ENCODE measurements around the gene LRRN2. TPM values are rescaled to one million over a fixed set of nuclear protein-coding genes. Genes with fewer than 3 reads are reported as not detected.
A peak's percentile ranks its signal among the peaks of the same experiment; 100 is the strongest.

LRRN2 gene
- total and polyA plus RNA-seq, 2 experiments from 2014 or later: 0.74 to 2.6 TPM

- no peak for TF ChIP-seq NANOG (IDR thresholded peaks at IDR 0.05; ENCODE audit: borderline replicate concordance)
- Histone ChIP-seq H3K27me3 (ENCODE audit: insufficient read depth) (peaks cover 74% of the 10 kb centered on the region), H3K9me2 (ENCODE audit: insufficient read depth) (no peaks in the 10 kb centered on the region), H3K4me1 (ENCODE audit: insufficient read depth) (peaks cover 40% of the 10 kb centered on the region), H4K20me1 (replicated peaks; ENCODE audit: insufficient read depth) (0 out of 2 replicates have a peak, but pooled peaks cover 1% of the 10 kb centered on the region), H3K79me2 (replicated peaks; ENCODE audit: insufficient read depth) (no peaks in the 10 kb centered on the region), H3K4me2 (no peak overlapping the region), H2AFZ (no peak overlapping the region), H3F3A (replicated peaks; ENCODE audit: low read depth) (peaks cover 20% of the 10 kb centered on the region), H3K4me3 (no peak overlapping the region), H3K36me3 (ENCODE audit: insufficient read depth) (no peaks in the 10 kb centered on the region), H3K27ac (ENCODE audit: low read depth) (no peak overlapping the region)
- ATAC-seq (no peak), DNase-seq (ENCODE audit: low spot score) (no peak)
- Mint-ChIP-seq H3K4me1 (peaks cover 49% of the 10 kb centered on the region), H3K27me3 (ENCODE audit: insufficient read depth, low read depth, poor library complexity) (peaks cover 49% of the 10 kb centered on the region), H3K9me3 (no peaks in the 10 kb centered on the region; the same call in 2 of the 3 replicates), H3K36me3 (ENCODE audit: low read depth) (no peaks in the 10 kb centered on the region; the same call in 1 of the 3 replicates), H3K4me3 (no peak overlapping the region), H3K27ac (no peak overlapping the region)
Observed at GRCh38 chr1:204716660-204717059, 31.1 kb upstream of the LRRN2 start.

- DNase-seq (ENCODE audit: low spot score) (peak; percentile 83), ATAC-seq (peak; percentile 50)
- TF ChIP-seq CREB1 (CRISPR knock-in tag; IDR thresholded peaks at IDR 0.05; ENCODE audit: low read depth) (no peak), CTCF (conservative IDR thresholded peaks at IDR 0.05; ENCODE audit: low read depth in 2 of 2) (peak; percentile 30 to 75; a peak in 2 of 4 replicates), NANOG (IDR thresholded peaks at IDR 0.05; ENCODE audit: borderline replicate concordance) (peak; percentile 17; the same call in 1 of the 2 replicates)
- H3K4me3 Mint-ChIP-seq: peak overlapping the region; percentile 56
- H3K9me2 ChIP-seq (ENCODE audit: insufficient read depth): no peaks in the 10 kb centered on the region
- H3K27me3 ChIP-seq (ENCODE audit: insufficient read depth): peaks cover 73% of the 10 kb centered on the region
- H3K27ac Mint-ChIP-seq: peak overlapping the region; percentile 79
- 0 out of 2 replicates have a peak, but pooled peaks cover 6% of the 10 kb centered on the region for H4K20me1 ChIP-seq (replicated peaks; ENCODE audit: insufficient read depth)
- H3K4me1 ChIP-seq (ENCODE audit: insufficient read depth): peaks cover 46% of the 10 kb centered on the region
- no peaks in the 10 kb centered on the region for H3K36me3 ChIP-seq (ENCODE audit: insufficient read depth)
- H3K27ac ChIP-seq (ENCODE audit: low read depth): peak overlapping the region; percentile 23
- H3K4me1 Mint-ChIP-seq: peaks cover 57% of the 10 kb centered on the region
- no peaks in the 10 kb centered on the region; the same call in 1 of the 3 replicates for H3K36me3 Mint-ChIP-seq (ENCODE audit: low read depth)
- H3F3A ChIP-seq (replicated peaks; ENCODE audit: low read depth): peaks cover 27% of the 10 kb centered on the region
- H3K4me3 ChIP-seq: peak overlapping the region; percentile 40; the same call in 1 of the 2 replicates
- no peaks in the 10 kb centered on the region; the same call in 2 of the 3 replicates for H3K9me3 Mint-ChIP-seq
- H2AFZ ChIP-seq: no peak overlapping the region
- no peaks in the 10 kb centered on the region for H3K79me2 ChIP-seq (replicated peaks; ENCODE audit: insufficient read depth)
- peaks cover 65% of the 10 kb centered on the region for H3K27me3 Mint-ChIP-seq (ENCODE audit: insufficient read depth, low read depth, poor library complexity)
- H3K4me2 ChIP-seq: peak overlapping the region; percentile 63
Observed at GRCh38 chr1:204714861-204715511, 29.4 kb upstream of the LRRN2 start.

GRCh38 chr1:204714194-204714860, 28.8 kb upstream of the LRRN2 start:
- Mint-ChIP-seq H3K4me3 (peak overlapping the region; percentile 56), H3K27ac (no peak overlapping the region), H3K27me3 (ENCODE audit: insufficient read depth, low read depth, poor library complexity) (peaks cover 72% of the 10 kb centered on the region), H3K36me3 (ENCODE audit: low read depth) (no peaks in the 10 kb centered on the region; the same call in 2 of the 3 replicates), H3K4me1 (peaks cover 63% of the 10 kb centered on the region), H3K9me3 (no peaks in the 10 kb centered on the region)
- H3K79me2 ChIP-seq (replicated peaks; ENCODE audit: insufficient read depth): no peaks in the 10 kb centered on the region
- DNase-seq (ENCODE audit: low spot score) (no peak), ATAC-seq (no peak)
- H3K4me2 ChIP-seq: peak overlapping the region; percentile 63
- no peak overlapping the region for H3K27ac ChIP-seq (ENCODE audit: low read depth)
- 0 out of 2 replicates have a peak, but pooled peaks cover 6% of the 10 kb centered on the region for H4K20me1 ChIP-seq (replicated peaks; ENCODE audit: insufficient read depth)
- H3K4me1 ChIP-seq (ENCODE audit: insufficient read depth): peaks cover 52% of the 10 kb centered on the region
- H2AFZ ChIP-seq: no peak overlapping the region
- H3K9me2 ChIP-seq (ENCODE audit: insufficient read depth): no peaks in the 10 kb centered on the region
- no peaks in the 10 kb centered on the region for H3K36me3 ChIP-seq (ENCODE audit: insufficient read depth)
- H3K4me3 ChIP-seq: peak overlapping the region; percentile 40; the same call in 1 of the 2 replicates
- H3F3A ChIP-seq (replicated peaks; ENCODE audit: low read depth): peaks cover 33% of the 10 kb centered on the region
- peaks cover 78% of the 10 kb centered on the region for H3K27me3 ChIP-seq (ENCODE audit: insufficient read depth)
- TF ChIP-seq EZH2phosphoT487 (IDR thresholded peaks at IDR 0.05; ENCODE audit: unreplicated experiment): no peak
- no peak for TF ChIP-seq CREB1 (CRISPR knock-in tag; IDR thresholded peaks at IDR 0.05; ENCODE audit: low read depth)
- TF ChIP-seq ZNF331 (CRISPR knock-in tag; IDR thresholded peaks at IDR 0.05; ENCODE audit: low read depth): no peak
- no peak for TF ChIP-seq REST (IDR thresholded peaks at IDR 0.05; ENCODE audit: unreplicated experiment)
- TF ChIP-seq ZNF114 (CRISPR knock-in tag; IDR thresholded peaks at IDR 0.05): no peak
- no peak for TF ChIP-seq ETS1 (IDR thresholded peaks at IDR 0.05)

Data from GM23338 (cell line).